ENCODE measurements around the gene TFPI.
A peak's percentile ranks its signal among the peaks of the same experiment; 100 is the strongest.

TFPI gene

GRCh38 chr2:187548656-187549055 is 5.6 kb downstream of the TFPI start:
- H3K27me3 ChIP-seq (ENCODE audit: insufficient read depth, low read length, poor library complexity): no peaks in the 10 kb centered on the region
- ATAC-seq (ENCODE audit: insufficient read depth, low read depth) (no peak), DNase-seq (no peak)
- H3K27ac ChIP-seq (ENCODE audit: low read length): no peak overlapping the region
- peaks cover 3% of the 10 kb centered on the region; the same call in 1 of the 2 replicates for H3K36me3 ChIP-seq (ENCODE audit: insufficient read depth, low read length)
- no peak overlapping the region for H3K4me2 ChIP-seq (ENCODE audit: insufficient read depth, low read length)
- H3K9ac ChIP-seq (ENCODE audit: low read depth, low read length): no peak overlapping the region
- no peak for TF ChIP-seq CTCF (IDR thresholded peaks at IDR 0.05; ENCODE audit: borderline replicate concordance, extremely low read depth, low read length, poor library complexity, severe bottlenecking)
- TF ChIP-seq EZH2 (IDR thresholded peaks at IDR 0.05; ENCODE audit: borderline replicate concordance, low read depth, low read length, severe bottlenecking): no peak
- H3K4me3 ChIP-seq (ENCODE audit: low read depth in 1 of 2, low read length in 2 of 2): no peak overlapping the region
- no peaks in the 10 kb centered on the region for H4K20me1 ChIP-seq (ENCODE audit: insufficient read depth, low read length)
- peaks cover 26% of the 10 kb centered on the region; the same call in 1 of the 2 replicates for H3K4me1 ChIP-seq (ENCODE audit: insufficient read depth, low read length)
- no peak overlapping the region for H2AFZ ChIP-seq (ENCODE audit: low read depth, low read length)
- peaks cover 4% of the 10 kb centered on the region for H3K79me2 ChIP-seq (ENCODE audit: insufficient read depth, low read length)
- no peaks in the 10 kb centered on the region for H3K9me3 ChIP-seq (ENCODE audit: insufficient read depth, low read length, severe bottlenecking)

- TF ChIP-seq CTCF (IDR thresholded peaks at IDR 0.05; ENCODE audit: borderline replicate concordance, extremely low read depth, low read length, poor library complexity, severe bottlenecking): no peak
- no peak for TF ChIP-seq EZH2 (IDR thresholded peaks at IDR 0.05; ENCODE audit: borderline replicate concordance, low read depth, low read length, severe bottlenecking)
These were observed 6.8 kb downstream of the TFPI start for GRCh38 chr2:187547353-187547979.

GRCh38 chr2:187546762-187547333 is 7.4 kb downstream of the TFPI start:
- no peak overlapping the region for H3K9ac ChIP-seq (ENCODE audit: low read depth, low read length)
- H3K9me3 ChIP-seq (ENCODE audit: insufficient read depth, low read length, severe bottlenecking): no peaks in the 10 kb centered on the region
- H3K36me3 ChIP-seq (ENCODE audit: insufficient read depth, low read length): peaks cover 3% of the 10 kb centered on the region; the same call in 1 of the 2 replicates
- no peaks in the 10 kb centered on the region for H3K27me3 ChIP-seq (ENCODE audit: insufficient read depth, low read length, poor library complexity)
- no peak for DNase-seq
- no peak overlapping the region for H3K4me3 ChIP-seq (ENCODE audit: low read depth in 1 of 2, low read length in 2 of 2)
- TF ChIP-seq EZH2 (IDR thresholded peaks at IDR 0.05; ENCODE audit: borderline replicate concordance, low read depth, low read length, severe bottlenecking) (no peak), CTCF (IDR thresholded peaks at IDR 0.05; ENCODE audit: borderline replicate concordance, extremely low read depth, low read length, poor library complexity, severe bottlenecking) (no peak)
- no peak for ATAC-seq (ENCODE audit: insufficient read depth, low read depth)
- no peak overlapping the region for H2AFZ ChIP-seq (ENCODE audit: low read depth, low read length)
- H3K4me2 ChIP-seq (ENCODE audit: insufficient read depth, low read length): no peak overlapping the region
- H3K4me1 ChIP-seq (ENCODE audit: insufficient read depth, low read length): peaks cover 12% of the 10 kb centered on the region; the same call in 1 of the 2 replicates
- no peak overlapping the region for H3K27ac ChIP-seq (ENCODE audit: low read length)
- H4K20me1 ChIP-seq (ENCODE audit: insufficient read depth, low read length): no peaks in the 10 kb centered on the region
- no peaks in the 10 kb centered on the region for H3K79me2 ChIP-seq (ENCODE audit: insufficient read depth, low read length)

More at GRCh38 chr2:187547353-187547979, 6.8 kb downstream of the TFPI start:
- no peak for DNase-seq
- peak; percentile 47; the same call in 1 of the 3 replicates for ATAC-seq (ENCODE audit: insufficient read depth, low read depth)
- Histone ChIP-seq H3K27me3 (ENCODE audit: insufficient read depth, low read length, poor library complexity) (no peaks in the 10 kb centered on the region), H4K20me1 (ENCODE audit: insufficient read depth, low read length) (no peaks in the 10 kb centered on the region), H2AFZ (ENCODE audit: low read depth, low read length) (no peak overlapping the region), H3K4me2 (ENCODE audit: insufficient read depth, low read length) (no peak overlapping the region), H3K4me3 (ENCODE audit: low read depth in 1 of 2, low read length in 2 of 2) (no peak overlapping the region), H3K27ac (ENCODE audit: low read length) (no peak overlapping the region), H3K4me1 (ENCODE audit: insufficient read depth, low read length) (peaks cover 18% of the 10 kb centered on the region; the same call in 1 of the 2 replicates), H3K36me3 (ENCODE audit: insufficient read depth, low read length) (peaks cover 3% of the 10 kb centered on the region; the same call in 1 of the 2 replicates), H3K9me3 (ENCODE audit: insufficient read depth, low read length, severe bottlenecking) (no peaks in the 10 kb centered on the region), H3K9ac (ENCODE audit: low read depth, low read length) (no peak overlapping the region), H3K79me2 (ENCODE audit: insufficient read depth, low read length) (no peaks in the 10 kb centered on the region; the same call in 1 of the 2 replicates)

All from DND-41 (cell line).